CD4-positive, alpha-beta T cell (primary cell): Measurements from ENCODE around the gene TXNDC12. TPM values are rescaled to one million over a fixed set of nuclear protein-coding genes. Genes with fewer than 3 reads are reported as not detected.
"Not testable (repeated sequence)": the region's sequence is repeated elsewhere in the genome, so short reads cannot be mapped to it uniquely, and the experiment has no call there.

Experiments
- ATAC-seq: fragments of 200-7000 bp; cut with Tn5 transposase; one replicate; pipeline ENCODE4 v1.10.0; 2022; ENCODE audit warnings: mild to moderate bottlenecking; ENCODE audit not compliant: poor library complexity
- CTCF ChIA-PET: fragments of 350-600 bp; sonication (Branson Sonifier 250); formaldehyde crosslinking; loops from one replicate; lab custom pipeline; 2021; ENCODE audit warnings: antibody characterized with exemption, inconsistent platforms; lab: Charles Lee
- POLR2A ChIA-PET: fragments of 350-600 bp; sonication (Branson Sonifier 250); formaldehyde crosslinking; loops from one replicate; lab custom pipeline; 2021; ENCODE audit warnings: antibody characterized with exemption, inconsistent platforms; lab: Charles Lee
- DNase-seq, 14 experiments: peaks; one replicate each; pipeline ENCODE4 v3.0.0-alpha.2; 2013 to 2020; ENCODE audit warnings: mixed read lengths in 2 of 14
- H3K27ac ChIP-seq, 2 donors: one replicate each; pipeline versions ENCODE4 v1.5.1 to v1.7.0; 2013; ENCODE audit warnings: low read length in 2 of 2, low read depth in 1 of 2, mild to moderate bottlenecking in 1 of 2
- H3K27me3 ChIP-seq, 2 experiments: 1 replicate in 1 of 2; 2 replicates in 1 of 2; pipeline versions ENCODE4 v1.6.1 to v1.7.0; 2013; ENCODE audit warnings: low read length in 2 of 2, control low read depth in 1 of 2, mild to moderate bottlenecking in 1 of 2, moderate library complexity in 1 of 2; ENCODE audit not compliant: insufficient read depth in 2 of 2, control insufficient read depth in 1 of 2
- H3K36me3 ChIP-seq: one replicate; pipeline ENCODE4 v1.6.1; 2013; ENCODE audit warnings: low read length, control low read depth; ENCODE audit not compliant: insufficient read depth
- H3K4me1 ChIP-seq: one replicate; pipeline ENCODE4 v1.6.1; 2013; ENCODE audit warnings: low read length, control low read depth; ENCODE audit not compliant: insufficient read depth
- H3K4me3 ChIP-seq: one replicate; pipeline ENCODE4 v1.5.1; 2013; ENCODE audit warnings: mild to moderate bottlenecking, low read length, moderate library complexity
- H3K9me3 ChIP-seq, 2 experiments: 1 replicate in 1 of 2; 2 replicates in 1 of 2; pipeline versions ENCODE4 v1.6.1 to v1.7.0; 2013; ENCODE audit warnings: low read length in 2 of 2, mild to moderate bottlenecking in 2 of 2, control low read depth in 1 of 2, moderate library complexity in 1 of 2; ENCODE audit not compliant: control insufficient read depth in 1 of 2, insufficient read depth in 1 of 2
- H3K27ac Mint-ChIP-seq: one replicate; pipeline ENCODE4 v1.8.0; 2020; ENCODE audit warnings: mixed read lengths
- H3K27me3 Mint-ChIP-seq: one replicate; pipeline ENCODE4 v1.8.0; 2021; ENCODE audit warnings: mixed read lengths
- H3K36me3 Mint-ChIP-seq: one replicate; pipeline ENCODE4 v1.8.0; 2021; ENCODE audit warnings: low read depth, mixed read lengths
- H3K4me1 Mint-ChIP-seq: one replicate; pipeline ENCODE4 v1.8.0; 2021; ENCODE audit warnings: low read depth, mixed read lengths
- H3K4me3 Mint-ChIP-seq: one replicate; pipeline ENCODE4 v1.8.0; 2020; ENCODE audit warnings: mild to moderate bottlenecking, mixed read lengths
- H3K9me3 Mint-ChIP-seq: one replicate; pipeline ENCODE4 v1.8.0; 2020; ENCODE audit warnings: mixed read lengths
- intact Hi-C, 2 experiments: fragments of 100-400 bp; cut with DNase I in 1 of 2; cut with micrococcal nuclease in 1 of 2; formaldehyde crosslinking; loops; one replicate each; pipeline versions ENCODE4 v1.15.1 to v1.9.0; 2023 to 2025; cut with DNase I, micrococcal nuclease
- total RNA-seq, 174 experiments: library from RNA in 2 of 174; stranded (reverse) in 2 of 174; gene quantifications; one replicate each; pipeline ENCODE4 v1.2.3 and lab custom pipeline; 2021 to 2026
- TF ChIP-seq, protein P1 (sequence below): fragments of 200-600 bp; IDR thresholded peaks from one replicate; pipeline ENCODE4 v1.8.0; 2022; ENCODE audit warnings: antibody characterized with exemption, mild to moderate bottlenecking

The TXNDC12 gene
- total RNA-seq, 2 experiments from 2014 or later, result 14.3 to 15.4 TPM

DNA sequence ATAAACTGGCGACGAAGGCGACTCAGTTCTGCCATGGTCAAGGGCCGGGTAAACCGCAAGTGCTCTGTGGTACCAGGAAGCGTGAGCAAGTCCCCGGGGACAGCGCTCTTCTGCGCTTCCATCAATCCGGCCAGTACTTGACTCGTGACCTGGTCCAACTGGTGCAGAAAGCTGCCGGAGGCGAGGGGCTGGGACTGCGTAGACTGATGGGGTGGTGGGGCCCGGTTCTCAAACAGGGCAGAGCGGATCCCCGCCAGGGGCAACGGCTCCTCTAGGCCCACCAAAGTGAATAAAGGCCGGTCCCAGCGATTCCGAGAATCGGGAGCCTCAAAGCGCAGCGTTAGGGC is 22.2 kb downstream of the TXNDC12 start:
- H3K9me3 Mint-ChIP-seq, result no peaks in the 10 kb centered on the region
- peak overlapping the region; percentile 97 for H3K27ac Mint-ChIP-seq
- POLR2A ChIA-PET, result interaction anchor here (0.6 to 3.3 kb wide), 11 partner anchors 15 to 694 kb away, joined by 3 to 63 read pairs (median 5); partner anchors contain the start of genes BTF3L4, CC2D1B, ORC1 and PRPF38A
- Histone ChIP-seq H3K9me3 (no peaks in the 10 kb centered on the region), H3K27me3 (no peaks in the 10 kb centered on the region), H3K4me1 (peaks cover 23% of the 10 kb centered on the region), H3K27ac (peak overlapping the region; percentile 81 to 91), H3K36me3 (peaks cover 13% of the 10 kb centered on the region), H3K4me3 (peak overlapping the region; percentile 85)
- ATAC-seq (peak; percentile 3), DNase-seq (peak in 9 of 14 experiments; percentile 1 to 36 (median 11))
- intact Hi-C loops, result loop anchor here (1.0 to 10.0 kb wide), 2 partner anchors 24 to 1068 kb away; partner anchors contain the start of genes BTF3L4 (in 1 of the 2) and FAF1 (in 1 of the 2)
- TF ChIP-seq, protein P1, sequence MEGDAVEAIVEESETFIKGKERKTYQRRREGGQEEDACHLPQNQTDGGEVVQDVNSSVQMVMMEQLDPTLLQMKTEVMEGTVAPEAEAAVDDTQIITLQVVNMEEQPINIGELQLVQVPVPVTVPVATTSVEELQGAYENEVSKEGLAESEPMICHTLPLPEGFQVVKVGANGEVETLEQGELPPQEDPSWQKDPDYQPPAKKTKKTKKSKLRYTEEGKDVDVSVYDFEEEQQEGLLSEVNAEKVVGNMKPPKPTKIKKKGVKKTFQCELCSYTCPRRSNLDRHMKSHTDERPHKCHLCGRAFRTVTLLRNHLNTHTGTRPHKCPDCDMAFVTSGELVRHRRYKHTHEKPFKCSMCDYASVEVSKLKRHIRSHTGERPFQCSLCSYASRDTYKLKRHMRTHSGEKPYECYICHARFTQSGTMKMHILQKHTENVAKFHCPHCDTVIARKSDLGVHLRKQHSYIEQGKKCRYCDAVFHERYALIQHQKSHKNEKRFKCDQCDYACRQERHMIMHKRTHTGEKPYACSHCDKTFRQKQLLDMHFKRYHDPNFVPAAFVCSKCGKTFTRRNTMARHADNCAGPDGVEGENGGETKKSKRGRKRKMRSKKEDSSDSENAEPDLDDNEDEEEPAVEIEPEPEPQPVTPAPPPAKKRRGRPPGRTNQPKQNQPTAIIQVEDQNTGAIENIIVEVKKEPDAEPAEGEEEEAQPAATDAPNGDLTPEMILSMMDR, result no peak
- H3K36me3 Mint-ChIP-seq, result peaks cover 43% of the 10 kb centered on the region
- H3K27me3 Mint-ChIP-seq, result no peaks in the 10 kb centered on the region
- CTCF ChIA-PET, result interaction anchor here (0.7 to 1.1 kb wide), 3 partner anchors 23 to 371 kb away, joined by 3 to 5 read pairs (median 4); partner anchors contain the start of genes BTF3L4, ORC1, PRPF38A and TXNDC12
- peaks cover 40% of the 10 kb centered on the region for H3K4me1 Mint-ChIP-seq
- peak overlapping the region; percentile 91 for H3K4me3 Mint-ChIP-seq

DNA sequence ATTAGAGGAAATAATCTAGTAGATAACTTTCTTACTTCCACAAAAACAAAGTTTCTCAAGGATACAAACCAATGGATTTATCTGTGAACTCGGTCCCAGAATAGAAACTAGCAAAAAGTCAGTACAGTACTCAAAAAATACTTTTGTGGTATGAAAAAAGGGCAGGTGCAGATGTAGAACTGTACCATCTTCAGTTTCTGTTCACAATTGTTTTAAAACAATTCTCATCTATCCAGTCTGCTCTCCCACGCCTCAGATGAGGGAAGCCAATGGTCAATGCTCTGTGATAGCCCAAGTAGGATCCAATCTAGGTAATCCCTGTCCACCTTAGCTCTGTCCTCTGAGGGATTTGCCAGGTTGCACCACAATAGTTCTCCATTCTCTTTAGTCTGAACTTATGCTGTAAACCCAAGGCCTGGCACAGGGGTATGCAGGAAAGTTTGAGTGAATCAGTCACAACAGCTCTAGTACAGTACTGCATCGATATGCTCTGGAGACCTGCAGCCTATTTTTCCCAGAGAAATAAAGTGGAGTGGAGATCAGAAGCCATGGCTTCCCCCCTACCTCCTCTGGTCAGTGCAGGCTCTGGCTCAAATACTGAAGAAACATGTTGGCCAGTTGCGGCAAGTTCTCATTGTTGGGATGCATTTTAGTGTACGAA is 22.7 kb downstream of the TXNDC12 start:
- peaks cover 23% of the 10 kb centered on the region for H3K4me1 ChIP-seq
- ATAC-seq, result no peak
- H3K4me3 ChIP-seq, result peak overlapping the region; percentile 85
- CTCF ChIA-PET, result interaction anchor here (0.6 to 0.7 kb wide), 2 partner anchors 40 to 167 kb away, joined by 3 to 4 read pairs; no protein-coding TSS in a partner anchor
- intact Hi-C loops, result loop anchor here in 1 of 2 experiments (10.0 kb wide), 1 partner anchor 1067 kb away; the partner anchor contains the start of gene FAF1
- Mint-ChIP-seq H3K4me3 (peak overlapping the region; percentile 91), H3K27ac (peak overlapping the region; percentile 97), H3K36me3 (peaks cover 45% of the 10 kb centered on the region), H3K27me3 (no peaks in the 10 kb centered on the region), H3K9me3 (no peaks in the 10 kb centered on the region), H3K4me1 (peaks cover 40% of the 10 kb centered on the region)
- no peaks in the 10 kb centered on the region for H3K27me3 ChIP-seq
- peaks cover 10% of the 10 kb centered on the region for H3K36me3 ChIP-seq
- POLR2A ChIA-PET, result interaction anchor here (0.6 to 3.3 kb wide), 5 partner anchors 16 to 601 kb away, joined by 3 to 63 read pairs (median 3); partner anchors contain the start of genes BTF3L4, SHISAL2A and TXNDC12
- no peaks in the 10 kb centered on the region for H3K9me3 ChIP-seq
- DNase-seq, result peak in 2 of 14 experiments; percentile 3 to 10
- no peak overlapping the region for H3K27ac ChIP-seq
- TF ChIP-seq, protein P1, result no peak

DNA sequence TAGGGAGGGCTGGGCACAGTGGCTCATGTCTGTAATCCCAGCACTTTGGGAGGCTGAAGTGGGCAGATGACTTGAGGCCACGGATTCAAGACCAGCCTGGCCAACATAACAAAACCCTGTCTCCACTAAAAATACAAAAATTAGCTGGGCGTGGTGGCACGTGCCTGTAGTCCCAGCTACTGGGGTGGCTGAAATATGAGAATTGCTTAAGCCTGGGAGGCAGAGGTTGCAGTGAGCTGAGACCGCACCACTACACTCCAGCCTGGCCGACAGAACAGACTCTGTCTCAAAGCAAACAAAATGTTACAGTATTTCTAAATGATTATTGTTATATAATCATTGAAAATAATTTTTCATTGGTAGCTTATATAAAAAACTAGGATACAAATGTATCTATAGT is 26.2 kb downstream of the TXNDC12 start:
- POLR2A ChIA-PET, result interaction anchor here (0.8 kb wide), 1 partner anchor 28 kb away, joined by 5 read pairs; the partner anchor contains the start of gene BTF3L4
- peaks cover 35% of the 10 kb centered on the region for H3K4me1 Mint-ChIP-seq
- CTCF ChIA-PET, result interaction anchor here (0.5 kb wide), 1 partner anchor 16 kb away, joined by 3 read pairs; no protein-coding TSS in a partner anchor

More for the DNA sequence above, 26.2 kb downstream of the TXNDC12 start:
- H3K9me3 Mint-ChIP-seq, H3K27me3 Mint-ChIP-seq, H3K9me3 ChIP-seq, H3K27ac Mint-ChIP-seq, H3K27ac ChIP-seq, DNase-seq, H3K27me3 ChIP-seq, H3K4me3 ChIP-seq, H3K4me3 Mint-ChIP-seq, intact Hi-C loops, ATAC-seq: not testable (repeated sequence)
- peaks cover 55% of the 10 kb centered on the region for H3K36me3 Mint-ChIP-seq
- Histone ChIP-seq H3K4me1 (peaks cover 20% of the 10 kb centered on the region), H3K36me3 (peaks cover 32% of the 10 kb centered on the region)
